Testis (tissue), 3 donors: Measurements from ENCODE around the gene URB1. TPM values are rescaled to one million over a fixed set of nuclear protein-coding genes. Genes with fewer than 3 reads are reported as not detected.
"Not testable (repeated sequence)": the region's sequence is repeated elsewhere in the genome, so short reads cannot be mapped to it uniquely, and the experiment has no call there.

Experiments
- DNase-seq: peaks from one replicate; pipeline ENCODE4 v3.0.0-alpha.2; 2019
- H3K27ac ChIP-seq, 2 donors: fragments of 200-600 bp; sonication (generic); one replicate each; pipeline ENCODE4 v1.5.1; 2019
- H3K27me3 ChIP-seq: fragments of 200-600 bp; sonication (generic); one replicate; pipeline ENCODE4 v1.5.1; 2019
- H3K36me3 ChIP-seq: fragments of 200-600 bp; sonication (generic); one replicate; pipeline ENCODE4 v1.5.1; 2017; ENCODE audit warnings: low read depth; ENCODE audit errors: missing control alignments
- H3K4me1 ChIP-seq: fragments of 200-600 bp; sonication (generic); one replicate; pipeline ENCODE4 v1.5.1; 2019
- H3K4me3 ChIP-seq, 2 donors: fragments of 200-600 bp; sonication (generic); one replicate each; pipeline ENCODE4 v1.5.1; 2017 to 2019
- H3K9me3 ChIP-seq: fragments of 200-600 bp; sonication (generic); one replicate; pipeline ENCODE4 v1.5.1; 2017
- POLR2A ChIP-seq: fragments of 450-650 bp; IDR thresholded peaks from one replicate; pipeline ENCODE4 v1.6.1; 2017; ENCODE audit warnings: antibody characterized with exemption, mild to moderate bottlenecking, moderate library complexity
- WGBS, 2 donors: methylation state at CpG; one replicate each; pipeline ENCODE4 v1.1.5; 2018; 5-methylcytosine and 5-hydroxymethylcytosine counted together
- intact Hi-C: fragments of 100-400 bp; cut with DNase I; formaldehyde crosslinking; loops from one replicate; pipeline ENCODE4 v1.15.1; 2023; ENCODE audit warnings: low total_unique reads
- polyA plus RNA-seq: library from polyadenylated mRNA; stranded (reverse); fragments of 350-450 nt; fragmentation: Illumina TruSeq; extraction: RNeasy Lipid Tissue Mini Kit (QIAGEN cat#74804); gene quantifications from one replicate; pipeline ENCODE4 v1.2.3, GENCODE V29; 2014; ENCODE audit warnings: low read depth, low replicate concordance; ENCODE audit not compliant: insufficient read depth
- total RNA-seq, 2 donors: library from RNA; depleted of rRNA; stranded (reverse); fragments of >200 nt; gene quantifications; one replicate each; pipeline ENCODE4 v1.2.3, GENCODE V29; 2016
- TF ChIP-seq, protein P1 (sequence below), 3 experiments: fragments of 450-650 bp in 2 of 3; fragments of 200-600 bp in 1 of 3; sonication (generic) in 1 of 3; IDR thresholded peaks; one replicate each; pipeline ENCODE4 v1.5.1; 2016 to 2019; ENCODE audit warnings: antibody characterized with exemption in 3 of 3, mild to moderate bottlenecking in 2 of 3, moderate library complexity in 1 of 3

Gene URB1
- total and polyA plus RNA-seq, 3 donors from 2014 or later, result 16.6 to 41.4 (median 38.8) TPM

GRCh38 chr21:32278518-32279376 is 114.1 kb downstream of the URB1 start, which contains the start of gene MIS18A:
MIS18A (minus strand) TSS chr21:32279049; CDS start chr21:32279014, 35 bp downstream.
- 0 to 1% methylated on average over 7 to 69 of the region's 69 CpGs for WGBS, 2 donors
- DNase-seq, result peak; percentile 92
- Histone ChIP-seq H3K27ac (peak within 1 kb of the TSS; percentile 16 to 63), H3K4me1 (peaks cover 11% of the 10 kb centered on the region), H3K36me3 (no peaks in the 10 kb centered on the region), H3K27me3 (no peaks in the 10 kb centered on the region), H3K4me3 (peak within 1 kb of the TSS; percentile 70 to 74), H3K9me3 (no peaks in the 10 kb centered on the region)
- TF ChIP-seq, protein P1, sequence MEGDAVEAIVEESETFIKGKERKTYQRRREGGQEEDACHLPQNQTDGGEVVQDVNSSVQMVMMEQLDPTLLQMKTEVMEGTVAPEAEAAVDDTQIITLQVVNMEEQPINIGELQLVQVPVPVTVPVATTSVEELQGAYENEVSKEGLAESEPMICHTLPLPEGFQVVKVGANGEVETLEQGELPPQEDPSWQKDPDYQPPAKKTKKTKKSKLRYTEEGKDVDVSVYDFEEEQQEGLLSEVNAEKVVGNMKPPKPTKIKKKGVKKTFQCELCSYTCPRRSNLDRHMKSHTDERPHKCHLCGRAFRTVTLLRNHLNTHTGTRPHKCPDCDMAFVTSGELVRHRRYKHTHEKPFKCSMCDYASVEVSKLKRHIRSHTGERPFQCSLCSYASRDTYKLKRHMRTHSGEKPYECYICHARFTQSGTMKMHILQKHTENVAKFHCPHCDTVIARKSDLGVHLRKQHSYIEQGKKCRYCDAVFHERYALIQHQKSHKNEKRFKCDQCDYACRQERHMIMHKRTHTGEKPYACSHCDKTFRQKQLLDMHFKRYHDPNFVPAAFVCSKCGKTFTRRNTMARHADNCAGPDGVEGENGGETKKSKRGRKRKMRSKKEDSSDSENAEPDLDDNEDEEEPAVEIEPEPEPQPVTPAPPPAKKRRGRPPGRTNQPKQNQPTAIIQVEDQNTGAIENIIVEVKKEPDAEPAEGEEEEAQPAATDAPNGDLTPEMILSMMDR (IDR thresholded peaks at IDR 0.05), result peak in 1 of 3 experiments; percentile 41
- TF ChIP-seq POLR2A, result no peak
- intact Hi-C loops, result no loop called here

DNA sequence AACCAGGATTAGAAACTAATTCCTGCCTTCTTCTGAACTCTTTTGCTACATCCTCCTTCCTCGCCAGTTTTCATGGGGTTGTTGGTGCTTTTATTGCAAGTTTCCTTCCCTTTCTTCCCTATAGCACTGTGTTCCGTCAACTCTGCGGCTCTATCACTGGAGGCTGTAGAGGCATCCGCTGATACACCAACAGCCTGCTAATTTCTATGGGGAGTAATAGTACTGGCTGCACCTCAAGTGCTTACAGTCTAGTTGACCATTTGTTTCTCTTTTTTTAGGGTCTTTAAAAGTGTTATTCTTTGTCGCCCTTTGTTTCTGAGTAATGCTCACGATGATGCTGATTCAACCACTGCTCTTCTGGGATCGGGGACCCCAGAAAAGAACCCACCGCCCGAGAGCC is 114.7 kb downstream of the URB1 start:
- H3K27me3 ChIP-seq, result no peaks in the 10 kb centered on the region
- DNase-seq, result no peak
- H3K4me3 ChIP-seq, result peak overlapping the region; percentile 70 to 74
- no peak overlapping the region for H3K27ac ChIP-seq
- TF ChIP-seq, protein P1 (IDR thresholded peaks at IDR 0.05), result no peak
- no peak for TF ChIP-seq POLR2A
- intact Hi-C loops, result no loop called here
- peaks cover 11% of the 10 kb centered on the region for H3K4me1 ChIP-seq
- no peaks in the 10 kb centered on the region for H3K36me3 ChIP-seq
- WGBS, 2 donors, result 1 to 2% methylated on average over 9 of the region's 9 CpGs
- H3K9me3 ChIP-seq, result no peaks in the 10 kb centered on the region

DNA sequence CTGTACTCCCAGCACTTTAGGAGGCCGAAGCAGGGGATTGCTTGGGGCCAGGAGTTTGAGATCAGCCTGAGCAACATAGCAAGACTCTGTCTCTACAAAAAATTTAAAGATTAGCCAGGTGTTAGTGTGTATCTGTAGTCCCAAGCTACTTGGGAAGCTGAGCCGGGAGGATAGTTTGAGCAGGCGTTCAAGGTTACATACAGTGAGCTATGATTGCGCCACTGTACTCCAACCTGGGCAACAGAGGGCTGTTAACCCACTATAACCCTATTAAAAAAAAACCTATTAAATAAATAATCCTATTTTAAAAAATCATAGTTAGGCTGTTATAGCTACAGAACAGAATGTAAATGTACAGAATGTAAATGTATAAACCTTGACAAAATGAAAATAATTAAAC is 116.1 kb downstream of the URB1 start:
- intact Hi-C loops, result no loop called here
- H3K4me3 ChIP-seq, result no peak overlapping the region
- H3K4me1 ChIP-seq, result peaks cover 11% of the 10 kb centered on the region
- TF ChIP-seq, protein P1 (IDR thresholded peaks at IDR 0.05), result no peak
- no peak for TF ChIP-seq POLR2A
- 55 to 77% methylated on average over 4 of the region's 4 CpGs for WGBS, 2 donors
- H3K9me3 ChIP-seq, result no peaks in the 10 kb centered on the region
- no peak for DNase-seq
- H3K27ac ChIP-seq, result no peak overlapping the region
- no peaks in the 10 kb centered on the region for H3K27me3 ChIP-seq
- no peaks in the 10 kb centered on the region for H3K36me3 ChIP-seq

GRCh38 chr21:32270748-32271147 is 122.1 kb downstream of the URB1 start:
- H3K4me3 ChIP-seq, result no peak overlapping the region
- H3K27me3 ChIP-seq, result no peaks in the 10 kb centered on the region
- H3K36me3 ChIP-seq, result no peaks in the 10 kb centered on the region
- DNase-seq, result no peak
- no peaks in the 10 kb centered on the region for H3K9me3 ChIP-seq
- 84 to 92% methylated on average over 4 of the region's 4 CpGs for WGBS, 2 donors
- H3K27ac ChIP-seq, result no peak overlapping the region
- H3K4me1 ChIP-seq, result no peaks in the 10 kb centered on the region
- TF ChIP-seq, protein P1 (IDR thresholded peaks at IDR 0.05), result no peak
- no peak for TF ChIP-seq POLR2A
- intact Hi-C loops, result no loop called here

- intact Hi-C loops, result loop anchor here (10.0 kb wide), 1 partner anchor 491 kb away; no protein-coding TSS in a partner anchor
- not testable (repeated sequence) for H3K9me3 ChIP-seq, H3K27ac ChIP-seq, DNase-seq, H3K27me3 ChIP-seq, H3K36me3 ChIP-seq, H3K4me3 ChIP-seq, H3K4me1 ChIP-seq
- WGBS, 2 donors, result 86 to 93% methylated on average over 9 to 21 of the region's 23 CpGs
Observed at GRCh38 chr21:32265321-32265720, 127.5 kb downstream of the URB1 start.
